HG03378 (cell line): ENCODE data around the gene SULT2B1.

ENCODE experiments used
- ATAC-seq: cut with Tn5 transposase; IDR thresholded peaks from one replicate; pipeline ENCODE4 v1.9.1; 2021; ENCODE audit warnings: mild to moderate bottlenecking, moderate library complexity; ENCODE audit not compliant: unreplicated experiment

The SULT2B1 gene

GRCh38 chr19:48633148-48634035, 81.4 kb downstream of the SULT2B1 start:
- ATAC-seq = no peak

GRCh38 chr19:48634036-48634342, 82.0 kb downstream of the SULT2B1 start:
- ATAC-seq = no peak

- ATAC-seq = no peak
Observed at GRCh38 chr19:48634424-48635262, 82.7 kb downstream of the SULT2B1 start.

- no peak for ATAC-seq
Observed at GRCh38 chr19:48635263-48635965, 83.4 kb downstream of the SULT2B1 start.

GRCh38 chr19:48635966-48636858, 84.2 kb downstream of the SULT2B1 start:
- ATAC-seq = no peak

- ATAC-seq = no peak
Observed at GRCh38 chr19:48636859-48637448, 85.0 kb downstream of the SULT2B1 start, which contains the start of gene DBP. Gene DBP (minus strand): TSS chr19:48637379. CDS start chr19:48636994, 385 bp downstream.

GRCh38 chr19:48637449-48637947, 85.5 kb downstream of the SULT2B1 start:
- ATAC-seq = peak; percentile 62

- peak; percentile 28 for ATAC-seq
Observed at GRCh38 chr19:48637948-48638830, 86.2 kb downstream of the SULT2B1 start.

- ATAC-seq = no peak
Observed at GRCh38 chr19:48638831-48639381, 86.9 kb downstream of the SULT2B1 start.

GRCh38 chr19:48639483-48640375, 87.8 kb downstream of the SULT2B1 start:
- ATAC-seq = no peak

- no peak for ATAC-seq
Observed at GRCh38 chr19:48641850-48642249, 89.9 kb downstream of the SULT2B1 start.

- ATAC-seq = no peak
Observed at GRCh38 chr19:48642862-48643261, 90.9 kb downstream of the SULT2B1 start.

GRCh38 chr19:48644355-48644754, 92.4 kb downstream of the SULT2B1 start:
- no peak for ATAC-seq

- peak; percentile 44 for ATAC-seq
Observed at GRCh38 chr19:48644839-48645619, 93.1 kb downstream of the SULT2B1 start.

- ATAC-seq = no peak
Observed at GRCh38 chr19:48645620-48646000, 93.6 kb downstream of the SULT2B1 start.

- ATAC-seq = no peak
Observed at GRCh38 chr19:48646001-48646721, 94.2 kb downstream of the SULT2B1 start, which contains the start of gene CA11. Gene CA11 (minus strand): TSS chr19:48646187. CDS start chr19:48645632, 555 bp downstream.
